Stimulated activated CD4-positive, alpha-beta T cell treated with anti-CD3 and anti-CD28 coated beads, Interleukin-2, amount 100 ng/mL, for 24 hours (primary cell): Measurements from ENCODE around the gene CHD1.
A peak's percentile ranks its signal among the peaks of the same experiment; 100 is the strongest.

ENCODE experiments used
- DNase-seq, 2 donors: peaks; one replicate each; pipeline ENCODE4 v3.0.0-alpha.2; 2020

CHD1 gene

GRCh38 chr5:98891591-98891990, 37.2 kb downstream of the CHD1 start:
- no peak for DNase-seq

GRCh38 chr5:98880598-98880997, 48.2 kb downstream of the CHD1 start:
- DNase-seq, result no peak

GRCh38 chr5:98880151-98880550, 48.7 kb downstream of the CHD1 start:
- DNase-seq, result peak; percentile 9 to 22

- no peak for DNase-seq
These were observed 51.2 kb downstream of the CHD1 start for GRCh38 chr5:98877600-98877999.

DNA sequence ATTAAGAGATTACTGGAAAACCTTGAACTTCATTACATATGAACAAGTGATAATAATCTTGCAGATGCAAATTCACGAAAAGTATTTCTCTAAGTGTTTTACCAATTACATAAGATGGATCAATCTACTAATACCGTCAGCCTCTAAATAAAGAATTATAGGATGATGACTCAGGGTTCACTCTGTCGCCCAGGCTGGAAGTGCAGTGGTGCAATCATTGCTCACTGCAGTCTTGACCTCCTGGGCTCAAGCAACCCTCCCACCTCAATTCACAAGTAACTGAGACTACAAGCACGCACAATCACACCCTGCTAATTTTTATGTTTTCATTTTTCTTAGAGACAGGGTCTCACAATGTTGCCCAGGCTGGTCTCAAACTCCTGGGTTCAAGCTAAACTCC, 56.1 kb downstream of the CHD1 start:
- no peak for DNase-seq

DNA sequence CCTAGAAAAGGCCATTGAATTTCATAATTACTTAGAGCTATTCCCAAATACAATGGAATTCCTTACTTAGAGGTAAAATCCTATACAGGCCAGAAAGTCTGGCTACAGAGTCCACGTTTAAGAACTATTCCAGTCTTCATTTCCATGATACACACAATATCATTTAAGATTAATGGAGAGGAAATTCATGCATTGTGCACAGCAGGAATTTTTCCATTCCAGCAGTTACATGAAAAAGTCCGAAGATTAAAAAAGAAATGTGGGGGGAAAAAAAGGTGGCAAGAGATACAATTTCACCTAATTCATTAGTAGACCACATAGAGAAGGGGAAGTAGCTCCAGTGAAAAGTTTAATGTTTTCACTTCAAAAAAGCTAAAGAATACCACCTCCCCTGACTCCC, 63.1 kb downstream of the CHD1 start:
- DNase-seq, result no peak

- no peak for DNase-seq
These were observed 81.8 kb downstream of the CHD1 start for GRCh38 chr5:98847054-98847453.

DNA sequence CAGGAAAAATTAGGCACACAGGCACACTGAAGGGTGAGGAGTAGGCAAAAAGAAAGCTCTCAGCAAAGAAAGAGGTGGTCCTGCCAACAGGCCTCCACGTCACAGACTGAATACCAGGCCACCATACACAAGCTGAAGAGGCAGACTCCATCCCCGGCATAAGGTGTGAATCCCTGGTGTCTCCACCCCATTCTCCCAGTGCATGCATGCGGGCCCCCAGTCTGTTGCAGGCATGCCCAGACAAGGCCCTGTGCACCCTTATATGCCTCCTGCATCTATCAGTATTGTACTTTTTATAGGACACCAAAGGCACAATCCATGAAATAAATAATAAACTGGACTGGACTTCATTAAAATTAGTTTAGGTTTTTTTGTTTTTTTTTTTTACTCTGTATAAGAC, 82.3 kb downstream of the CHD1 start:
- no peak for DNase-seq

DNA sequence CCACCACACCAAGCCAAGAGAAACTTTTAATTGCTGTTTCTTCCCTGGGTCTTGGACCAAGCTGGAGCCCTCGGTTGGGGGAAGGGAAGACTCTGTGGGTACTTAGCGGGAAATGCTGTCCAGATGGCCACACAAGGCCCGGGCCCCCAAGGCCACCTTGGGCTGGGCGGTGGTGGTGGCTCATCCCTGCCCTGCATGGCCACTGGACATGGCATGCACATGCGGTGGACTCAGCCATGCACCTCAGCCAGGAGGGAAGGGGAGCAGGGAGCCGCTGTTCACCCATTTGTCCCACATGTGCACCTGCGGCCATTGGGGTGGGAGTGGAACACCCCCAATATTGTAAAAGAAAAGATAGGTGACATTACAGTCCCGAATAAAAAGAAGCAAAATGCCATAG, 82.9 kb downstream of the CHD1 start:
- DNase-seq, result no peak

GRCh38 chr5:98844865-98845264, 83.9 kb downstream of the CHD1 start:
- DNase-seq, result no peak

DNA sequence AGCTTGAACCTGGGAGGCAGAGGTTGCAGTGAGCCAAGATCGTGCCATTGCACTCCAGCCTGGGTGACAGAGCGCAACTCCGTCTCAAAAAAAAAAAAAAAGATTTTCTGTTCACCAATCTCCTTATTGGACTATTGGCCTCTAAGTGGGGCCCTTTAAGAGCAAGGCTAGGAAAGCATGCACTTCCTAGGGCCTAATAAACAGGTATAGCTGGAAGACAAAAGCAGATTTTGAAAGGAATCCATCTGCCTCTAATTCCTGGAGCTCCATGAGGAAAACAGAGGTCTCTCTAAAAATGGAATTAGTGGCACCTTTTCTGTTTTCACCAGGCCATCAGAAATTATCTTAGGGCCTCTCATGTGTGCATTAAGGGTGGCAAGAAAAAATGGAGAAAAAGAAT, 85.3 kb downstream of the CHD1 start:
- no peak for DNase-seq

DNA sequence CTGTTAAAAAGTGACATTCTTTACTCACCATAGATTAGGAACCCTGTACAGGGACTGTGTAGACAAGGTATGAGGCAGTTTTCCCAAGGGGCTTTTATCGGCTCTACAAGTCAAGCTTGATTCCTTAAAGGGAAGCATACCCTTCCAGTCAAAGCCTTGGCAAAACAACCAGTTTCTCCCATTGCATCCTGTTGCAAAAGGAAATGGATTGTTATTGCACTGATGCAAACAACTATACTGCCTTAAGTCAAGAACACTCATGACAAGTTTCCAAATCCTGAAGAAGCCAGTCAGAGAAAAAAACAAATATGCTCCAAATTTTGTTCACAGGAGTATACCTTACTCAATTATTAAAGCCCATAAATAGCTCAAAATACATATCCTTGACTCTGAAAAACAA, 87.9 kb downstream of the CHD1 start:
- no peak for DNase-seq

DNA sequence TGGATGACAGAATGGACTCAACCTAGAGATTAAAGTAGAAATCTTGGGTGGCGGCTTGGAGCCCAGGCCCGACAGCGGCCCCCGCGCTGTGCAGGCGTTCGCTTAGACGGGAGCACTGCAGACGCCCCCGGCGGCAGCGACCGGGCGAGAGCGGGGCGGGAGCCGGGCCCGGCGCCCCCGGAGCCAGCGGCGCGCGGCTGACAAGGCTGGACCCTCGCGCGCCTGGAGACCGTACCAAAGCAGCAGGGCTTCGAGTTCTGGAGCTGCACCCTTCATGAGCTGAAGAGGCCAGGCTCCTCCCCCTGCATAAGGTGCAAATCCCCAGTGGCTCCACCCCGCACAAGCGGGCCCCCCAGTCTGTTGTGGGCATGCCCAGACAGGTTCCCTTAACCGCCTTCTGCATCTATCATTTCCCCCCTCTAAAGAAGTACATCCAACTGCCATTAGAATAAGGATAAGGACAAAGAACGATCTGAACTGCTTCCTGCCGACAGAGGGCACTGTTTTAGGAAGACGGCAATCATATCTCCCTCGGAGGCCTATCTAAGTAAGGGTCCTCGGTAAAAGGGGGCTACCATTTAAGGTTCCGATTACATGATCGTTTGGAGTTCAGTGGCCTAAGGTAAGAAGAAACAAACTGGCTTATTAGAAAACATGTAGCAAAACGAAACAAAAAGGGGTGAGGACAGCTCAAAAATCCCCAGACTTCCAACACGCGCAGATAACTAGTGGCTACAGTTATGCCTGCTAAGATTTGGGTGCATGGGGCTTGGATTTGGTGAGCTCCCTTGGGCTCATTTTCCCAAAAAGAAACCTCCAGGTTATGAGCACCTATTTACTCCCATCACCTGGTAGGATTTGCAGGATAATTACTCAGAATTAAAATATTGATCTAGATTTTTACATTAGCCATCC, 89.1 kb downstream of the CHD1 start:
- peak in 1 of 2 donors; percentile 15 for DNase-seq

- no peak for DNase-seq
These were observed 92.6 kb downstream of the CHD1 start for GRCh38 chr5:98836175-98836574.

DNA sequence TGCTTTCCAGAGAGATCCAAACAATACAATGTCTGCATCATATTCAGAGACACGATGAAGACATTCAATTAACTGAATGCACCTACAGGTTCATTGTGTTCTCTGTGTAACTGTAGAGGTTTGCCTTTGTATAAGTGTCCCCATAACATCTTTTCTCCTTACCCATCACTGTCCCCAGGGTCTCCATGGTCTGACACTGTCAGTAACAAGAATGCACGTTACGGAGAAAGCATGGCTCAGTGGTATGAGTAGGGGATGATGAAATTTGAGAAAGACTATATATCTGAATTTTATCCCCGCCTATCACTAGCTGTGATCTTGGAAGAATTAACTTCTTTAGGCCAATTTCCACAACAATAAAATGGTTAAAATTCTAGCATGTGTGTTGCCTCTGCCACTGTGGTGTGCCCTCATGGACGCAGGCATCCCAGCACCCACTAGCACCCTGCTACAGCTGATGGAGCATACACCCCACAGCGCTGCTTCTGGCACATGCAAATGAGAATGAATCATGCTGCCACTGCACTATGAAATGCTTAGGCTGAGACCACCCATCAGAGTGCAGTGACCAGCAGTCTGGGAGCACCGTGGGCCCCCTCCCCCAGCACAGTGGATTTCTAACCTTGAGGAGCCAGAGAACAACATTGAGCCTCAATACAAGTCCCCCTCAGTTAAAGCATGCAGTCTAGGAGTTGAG, 101.1 kb downstream of the CHD1 start:
- DNase-seq, result no peak

GRCh38 chr5:98827161-98827560, 101.6 kb downstream of the CHD1 start:
- no peak for DNase-seq

DNA sequence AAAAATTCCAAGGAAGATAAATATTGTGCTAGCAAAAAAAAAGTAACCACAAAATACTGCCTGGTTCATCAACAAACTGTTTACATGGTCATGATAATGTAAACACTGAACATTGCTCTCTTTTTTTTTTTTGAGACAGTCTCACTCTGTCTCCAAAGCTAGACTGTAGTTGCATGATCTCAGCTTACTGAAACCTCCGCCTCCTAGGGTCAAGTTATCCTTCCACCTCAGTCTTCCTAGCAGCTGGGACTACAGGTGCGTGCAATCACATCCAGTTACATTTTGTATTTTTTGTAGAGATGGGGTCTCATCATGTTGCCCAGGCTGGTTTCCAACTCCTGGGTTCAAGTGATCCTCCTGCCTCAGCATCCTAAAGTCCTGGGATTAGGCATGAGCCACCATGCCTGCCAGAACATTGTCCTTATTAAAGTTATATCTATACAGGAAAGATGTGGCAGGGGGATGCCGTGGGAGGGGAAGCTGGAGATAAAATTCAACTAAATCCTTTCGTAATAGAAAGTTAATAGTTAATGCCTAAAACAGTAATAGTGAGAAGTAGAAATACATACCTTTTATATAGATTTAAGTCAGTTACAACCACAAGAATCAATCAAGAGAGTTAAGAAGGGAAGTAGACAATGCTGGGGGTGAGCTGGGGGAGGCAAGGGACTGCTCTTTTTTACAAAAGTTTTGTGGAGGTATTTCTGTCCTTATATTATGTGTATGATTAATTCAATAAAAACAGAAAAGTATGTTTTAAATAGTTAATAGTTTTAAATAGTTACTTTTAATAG, 103.0 kb downstream of the CHD1 start:
- DNase-seq, result no peak

GRCh38 chr5:98816582-98817222, 112.1 kb downstream of the CHD1 start:
- no peak for DNase-seq

DNA sequence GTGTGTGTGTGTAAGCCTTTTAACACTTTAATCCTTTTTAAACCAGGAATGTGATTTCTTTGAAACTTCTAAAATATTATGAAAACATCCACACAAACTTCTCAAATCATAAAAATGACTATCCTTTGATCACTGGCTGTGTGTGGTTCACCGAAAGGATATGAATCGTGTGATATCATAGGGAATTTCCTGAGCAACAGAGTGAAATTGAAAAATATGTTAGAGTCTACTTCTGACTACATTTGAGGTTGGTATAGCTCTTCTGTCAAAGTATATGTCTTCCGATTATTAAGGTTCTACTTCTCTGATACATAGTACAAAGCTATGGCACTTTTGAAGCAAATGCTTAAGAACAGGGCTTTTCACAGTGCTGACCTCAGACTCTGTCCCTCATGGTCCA, 115.1 kb downstream of the CHD1 start:
- no peak for DNase-seq

DNA sequence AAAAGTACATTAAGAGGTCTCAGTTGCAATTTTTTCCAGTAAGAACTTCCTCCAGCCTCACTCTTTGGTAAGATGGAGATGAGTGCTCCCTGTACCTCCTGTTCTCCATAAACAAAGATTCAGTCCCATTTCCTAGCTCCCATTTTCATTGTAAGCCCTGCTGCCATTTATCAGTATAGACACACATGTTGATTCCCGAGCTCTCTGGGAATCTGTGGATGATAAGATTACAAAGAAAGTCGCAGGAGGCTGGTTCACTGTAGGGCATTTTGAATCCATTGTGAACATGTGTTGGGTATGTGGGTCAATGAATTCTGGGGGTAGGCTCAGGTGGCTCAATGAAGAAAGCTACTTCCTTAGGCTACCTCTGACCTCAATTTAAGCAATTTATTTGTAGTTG, 118.6 kb downstream of the CHD1 start:
- DNase-seq, result no peak

- no peak for DNase-seq
These were observed 121.0 kb downstream of the CHD1 start for GRCh38 chr5:98807806-98808205.

DNA sequence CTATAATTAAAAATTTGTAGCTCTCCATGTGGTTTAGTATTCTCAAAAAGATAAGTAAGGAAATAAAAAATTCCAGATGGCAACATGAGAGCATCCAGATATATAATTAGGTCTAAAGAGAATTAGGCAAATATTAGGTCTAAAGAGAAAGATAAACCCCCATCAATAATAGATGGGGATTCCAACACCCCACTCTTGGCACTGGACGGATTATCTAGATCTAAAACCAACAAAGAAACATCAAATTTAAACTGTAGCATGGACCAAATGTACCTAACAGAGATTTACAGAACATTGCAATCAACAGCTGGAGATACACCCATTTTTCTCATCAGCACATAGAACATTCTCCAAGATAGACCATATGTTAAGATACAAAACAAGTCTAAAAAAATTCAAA, 123.7 kb downstream of the CHD1 start:
- DNase-seq, result no peak

GRCh38 chr5:98804066-98804465, 124.7 kb downstream of the CHD1 start:
- no peak for DNase-seq
